ENCODE results near the gene MX1.

The MX1 gene

GRCh38 chr21:41432562-41433460 lies 6.8 kb downstream of the MX1 start:
- peaks cover 9% of the 10 kb centered on the region for H3K9me3 Mint-ChIP-seq
- H3K36me3 Mint-ChIP-seq (ENCODE audit: low read depth): peaks cover 88% of the 10 kb centered on the region
- no peak overlapping the region for H3K27ac Mint-ChIP-seq
- no peaks in the 10 kb centered on the region for H3K27me3 Mint-ChIP-seq
- no peak for DNase-seq
- no peak overlapping the region for H3K4me3 Mint-ChIP-seq
- peaks cover 29% of the 10 kb centered on the region for H3K4me1 Mint-ChIP-seq (ENCODE audit: low read depth)

- no peak for DNase-seq
- Mint-ChIP-seq H3K4me1 (ENCODE audit: low read depth) (peaks cover 23% of the 10 kb centered on the region), H3K36me3 (ENCODE audit: low read depth) (peaks cover 89% of the 10 kb centered on the region), H3K27me3 (no peaks in the 10 kb centered on the region), H3K4me3 (no peak overlapping the region), H3K9me3 (peaks cover 9% of the 10 kb centered on the region), H3K27ac (no peak overlapping the region)
These were observed 7.5 kb downstream of the MX1 start for GRCh38 chr21:41433566-41433965.

GRCh38 chr21:41435706-41436105 lies 9.7 kb downstream of the MX1 start:
- Mint-ChIP-seq H3K4me3 (no peak overlapping the region), H3K36me3 (ENCODE audit: low read depth) (peaks cover 94% of the 10 kb centered on the region), H3K9me3 (peaks cover 9% of the 10 kb centered on the region), H3K27me3 (no peaks in the 10 kb centered on the region), H3K27ac (no peak overlapping the region), H3K4me1 (ENCODE audit: low read depth) (peaks cover 14% of the 10 kb centered on the region)
- DNase-seq: no peak

GRCh38 chr21:41437729-41438128 lies 11.7 kb downstream of the MX1 start:
- H3K4me1 Mint-ChIP-seq (ENCODE audit: low read depth): peaks cover 12% of the 10 kb centered on the region
- no peak overlapping the region for H3K4me3 Mint-ChIP-seq
- no peak for DNase-seq
- no peaks in the 10 kb centered on the region for H3K27me3 Mint-ChIP-seq
- H3K27ac Mint-ChIP-seq: peak overlapping the region; percentile 57
- peaks cover 96% of the 10 kb centered on the region for H3K36me3 Mint-ChIP-seq (ENCODE audit: low read depth)
- peaks cover 9% of the 10 kb centered on the region for H3K9me3 Mint-ChIP-seq

- no peak overlapping the region for H3K4me3 Mint-ChIP-seq
- no peak overlapping the region for H3K27ac Mint-ChIP-seq
- DNase-seq: no peak
- peaks cover 5% of the 10 kb centered on the region for H3K4me1 Mint-ChIP-seq (ENCODE audit: low read depth)
- H3K27me3 Mint-ChIP-seq: no peaks in the 10 kb centered on the region
- H3K36me3 Mint-ChIP-seq (ENCODE audit: low read depth): peaks cover 96% of the 10 kb centered on the region
- peaks cover 9% of the 10 kb centered on the region for H3K9me3 Mint-ChIP-seq
These were observed 12.5 kb downstream of the MX1 start for GRCh38 chr21:41438425-41439113.

- Mint-ChIP-seq H3K4me3 (no peak overlapping the region), H3K4me1 (ENCODE audit: low read depth) (peaks cover 5% of the 10 kb centered on the region), H3K36me3 (ENCODE audit: low read depth) (peaks cover 94% of the 10 kb centered on the region), H3K9me3 (peaks cover 9% of the 10 kb centered on the region), H3K27me3 (no peaks in the 10 kb centered on the region), H3K27ac (peak overlapping the region; percentile 7)
- DNase-seq: no peak
These were observed 13.2 kb downstream of the MX1 start for GRCh38 chr21:41439248-41439647.

- H3K4me1 Mint-ChIP-seq (ENCODE audit: low read depth): peaks cover 5% of the 10 kb centered on the region
- H3K27ac Mint-ChIP-seq: no peak overlapping the region
- no peak overlapping the region for H3K4me3 Mint-ChIP-seq
- H3K27me3 Mint-ChIP-seq: no peaks in the 10 kb centered on the region
- H3K9me3 Mint-ChIP-seq: no peaks in the 10 kb centered on the region
- no peak for DNase-seq
- peaks cover 94% of the 10 kb centered on the region for H3K36me3 Mint-ChIP-seq (ENCODE audit: low read depth)
These were observed 15.5 kb downstream of the MX1 start for GRCh38 chr21:41441546-41441945.

- peaks cover 5% of the 10 kb centered on the region for H3K4me1 Mint-ChIP-seq (ENCODE audit: low read depth)
- H3K4me3 Mint-ChIP-seq: no peak overlapping the region
- no peaks in the 10 kb centered on the region for H3K27me3 Mint-ChIP-seq
- DNase-seq: no peak
- peaks cover 95% of the 10 kb centered on the region for H3K36me3 Mint-ChIP-seq (ENCODE audit: low read depth)
- H3K27ac Mint-ChIP-seq: no peak overlapping the region
- H3K9me3 Mint-ChIP-seq: no peaks in the 10 kb centered on the region
These were observed 16.6 kb downstream of the MX1 start for GRCh38 chr21:41442481-41443186.

GRCh38 chr21:41443562-41443961 lies 17.5 kb downstream of the MX1 start:
- no peak overlapping the region for H3K27ac Mint-ChIP-seq
- peaks cover 3% of the 10 kb centered on the region for H3K4me1 Mint-ChIP-seq (ENCODE audit: low read depth)
- H3K9me3 Mint-ChIP-seq: no peaks in the 10 kb centered on the region
- no peak overlapping the region for H3K4me3 Mint-ChIP-seq
- H3K36me3 Mint-ChIP-seq (ENCODE audit: low read depth): peaks cover 93% of the 10 kb centered on the region
- no peaks in the 10 kb centered on the region for H3K27me3 Mint-ChIP-seq
- DNase-seq: no peak

- DNase-seq: no peak
- Mint-ChIP-seq H3K36me3 (ENCODE audit: low read depth) (peaks cover 94% of the 10 kb centered on the region), H3K4me1 (ENCODE audit: low read depth) (peaks cover 3% of the 10 kb centered on the region), H3K4me3 (no peak overlapping the region), H3K9me3 (no peaks in the 10 kb centered on the region), H3K27ac (no peak overlapping the region), H3K27me3 (no peaks in the 10 kb centered on the region)
These were observed 18.8 kb downstream of the MX1 start for GRCh38 chr21:41444703-41445464.

GRCh38 chr21:41445465-41445862 lies 19.4 kb downstream of the MX1 start:
- no peak for DNase-seq
- H3K27me3 Mint-ChIP-seq: no peaks in the 10 kb centered on the region
- H3K4me3 Mint-ChIP-seq: no peak overlapping the region
- H3K27ac Mint-ChIP-seq: no peak overlapping the region
- peaks cover 2% of the 10 kb centered on the region for H3K4me1 Mint-ChIP-seq (ENCODE audit: low read depth)
- H3K36me3 Mint-ChIP-seq (ENCODE audit: low read depth): peaks cover 92% of the 10 kb centered on the region
- no peaks in the 10 kb centered on the region for H3K9me3 Mint-ChIP-seq

GRCh38 chr21:41446586-41446985 lies 20.5 kb downstream of the MX1 start:
- Mint-ChIP-seq H3K36me3 (ENCODE audit: low read depth) (peaks cover 91% of the 10 kb centered on the region), H3K27ac (no peak overlapping the region), H3K4me3 (no peak overlapping the region), H3K9me3 (no peaks in the 10 kb centered on the region), H3K4me1 (ENCODE audit: low read depth) (no peaks in the 10 kb centered on the region), H3K27me3 (no peaks in the 10 kb centered on the region)
- DNase-seq: no peak

GRCh38 chr21:41447356-41447755 lies 21.3 kb downstream of the MX1 start:
- Mint-ChIP-seq H3K4me3 (no peak overlapping the region), H3K36me3 (ENCODE audit: low read depth) (peaks cover 90% of the 10 kb centered on the region), H3K27me3 (no peaks in the 10 kb centered on the region), H3K27ac (no peak overlapping the region), H3K4me1 (ENCODE audit: low read depth) (no peaks in the 10 kb centered on the region), H3K9me3 (no peaks in the 10 kb centered on the region)
- DNase-seq: no peak

- H3K36me3 Mint-ChIP-seq (ENCODE audit: low read depth): peaks cover 90% of the 10 kb centered on the region
These were observed 23.6 kb downstream of the MX1 start for GRCh38 chr21:41449613-41450012.

More at GRCh38 chr21:41449613-41450012, 23.6 kb downstream of the MX1 start:
- no peaks in the 10 kb centered on the region for H3K9me3 Mint-ChIP-seq
- no peak overlapping the region for H3K27ac Mint-ChIP-seq
- DNase-seq: no peak
- no peaks in the 10 kb centered on the region for H3K4me1 Mint-ChIP-seq (ENCODE audit: low read depth)
- H3K4me3 Mint-ChIP-seq: no peak overlapping the region
- no peaks in the 10 kb centered on the region for H3K27me3 Mint-ChIP-seq
